HUES64 (cell line): ENCODE measurements around the gene PCSK6.

Experiments used
- H3K27ac ChIP-seq: 2 replicates; pipeline ENCODE4 v1.7.0; 2013; ENCODE audit warnings: low read depth, low read length, inconsistent platforms
- H3K27me3 ChIP-seq: 2 replicates; pipeline ENCODE4 v1.6.1; 2013; ENCODE audit warnings: mild to moderate bottlenecking, low read length; ENCODE audit not compliant: insufficient read depth
- H3K36me3 ChIP-seq: 2 replicates; pipeline ENCODE4 v1.6.1; 2013; ENCODE audit warnings: mild to moderate bottlenecking, low read length; ENCODE audit not compliant: insufficient read depth
- H3K4me1 ChIP-seq: 2 replicates; pipeline ENCODE4 v1.6.1; 2013; ENCODE audit warnings: mild to moderate bottlenecking, low read length, moderate library complexity; ENCODE audit not compliant: insufficient read depth
- H3K4me3 ChIP-seq: 2 replicates; pipeline ENCODE4 v1.5.1; 2013; ENCODE audit warnings: mild to moderate bottlenecking, low read length, moderate library complexity
- H3K9ac ChIP-seq: 2 replicates; pipeline ENCODE4 v1.6.1; 2013; ENCODE audit warnings: mild to moderate bottlenecking, low read depth, low read length
- H3K9me3 ChIP-seq: 2 replicates; pipeline ENCODE4 v1.6.1; 2013; ENCODE audit warnings: low read depth, low read length; ENCODE audit not compliant: insufficient read depth
- WGBS: fragments of 150-250, 120-280 bp; methylation state at CpG from one replicate; pipeline ENCODE4 v1.1.7; 2013; ENCODE audit warnings: missing lambda C conversion rate; 5-methylcytosine and 5-hydroxymethylcytosine counted together

The PCSK6 gene

GRCh38 chr15:101497484-101498034, 8.1 kb upstream of the PCSK6 start:
- no peaks in the 10 kb centered on the region for H3K36me3 ChIP-seq
- no peak overlapping the region for H3K4me3 ChIP-seq
- no peak overlapping the region for H3K27ac ChIP-seq
- no peak overlapping the region for H3K9ac ChIP-seq
- H3K4me1 ChIP-seq: peaks cover 18% of the 10 kb centered on the region
- 89% methylated on average over 20 of the region's 20 CpGs for WGBS
- H3K9me3 ChIP-seq: no peaks in the 10 kb centered on the region
- peaks cover 2% of the 10 kb centered on the region; the same call in 1 of the 2 replicates for H3K27me3 ChIP-seq

DNA sequence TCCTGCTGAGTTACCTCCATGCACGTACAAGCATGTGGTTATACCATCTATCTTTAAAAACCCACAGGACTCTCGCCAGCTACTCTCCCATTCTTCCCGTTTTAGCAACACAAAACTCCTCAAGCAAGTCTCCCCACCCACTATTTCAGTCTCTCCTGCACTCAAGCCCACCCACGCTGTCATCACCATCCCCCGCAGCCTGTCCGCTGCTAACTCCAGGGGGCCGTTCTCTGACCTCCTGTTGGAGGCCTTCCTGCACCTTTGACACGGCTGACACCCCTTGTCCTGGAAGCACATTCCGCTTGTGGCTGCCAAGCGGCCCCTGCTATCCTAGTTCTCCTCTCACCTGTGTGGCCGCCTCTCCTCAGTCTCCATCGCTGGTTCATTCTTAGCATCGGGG, 7.5 kb upstream of the PCSK6 start:
- Histone ChIP-seq H3K9me3 (no peaks in the 10 kb centered on the region), H3K9ac (no peak overlapping the region), H3K27ac (no peak overlapping the region), H3K36me3 (no peaks in the 10 kb centered on the region), H3K27me3 (peaks cover 6% of the 10 kb centered on the region), H3K4me3 (no peak overlapping the region), H3K4me1 (peaks cover 14% of the 10 kb centered on the region)
- 77% methylated on average over 13 of the region's 13 CpGs for WGBS

DNA sequence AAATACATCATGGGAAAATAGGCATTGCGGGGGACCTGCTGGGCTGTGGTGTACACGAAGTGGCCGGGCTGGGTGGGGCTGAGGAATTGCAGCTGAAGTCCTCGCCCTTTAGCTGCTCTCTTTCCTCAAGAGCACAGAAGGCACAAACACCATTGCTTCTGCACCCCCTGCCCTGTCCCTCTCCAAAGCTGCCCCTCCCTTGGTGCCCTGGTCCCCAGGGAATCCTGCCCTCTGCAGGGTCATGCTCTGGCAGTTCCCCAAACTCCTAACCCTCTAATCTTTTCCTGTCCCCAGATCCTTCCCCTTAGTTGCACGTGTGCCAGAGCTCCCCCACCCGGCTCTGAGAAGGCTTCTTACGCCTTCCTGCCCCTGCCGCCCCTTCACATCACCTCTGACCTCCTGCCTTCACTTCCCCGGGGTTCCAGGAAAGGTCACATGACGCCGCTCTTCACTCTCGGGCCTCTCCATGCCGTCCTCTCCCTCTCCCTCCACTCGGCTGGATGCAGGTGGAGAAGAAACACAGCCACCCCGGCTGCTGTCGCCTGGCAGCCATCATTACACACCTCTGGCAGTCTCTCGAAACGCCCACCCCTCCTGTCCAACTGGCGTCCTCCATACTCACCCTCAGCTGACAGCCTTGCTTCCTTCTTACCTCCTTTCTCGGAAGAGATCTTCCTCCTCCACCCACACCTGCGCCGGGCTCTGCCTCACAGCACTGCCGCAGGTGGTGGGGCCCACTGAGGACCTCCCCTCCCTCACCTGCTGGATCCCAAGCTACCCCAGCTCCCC, 6.9 kb upstream of the PCSK6 start:
- H3K36me3 ChIP-seq: no peaks in the 10 kb centered on the region
- peaks cover 14% of the 10 kb centered on the region for H3K4me1 ChIP-seq
- H3K9me3 ChIP-seq: no peaks in the 10 kb centered on the region
- H3K27me3 ChIP-seq: peaks cover 9% of the 10 kb centered on the region
- WGBS: 70% methylated on average over 23 of the region's 23 CpGs
- no peak overlapping the region for H3K4me3 ChIP-seq
- no peak overlapping the region for H3K27ac ChIP-seq
- H3K9ac ChIP-seq: no peak overlapping the region

- Histone ChIP-seq H3K27me3 (peaks cover 17% of the 10 kb centered on the region), H3K9me3 (no peaks in the 10 kb centered on the region), H3K4me1 (peaks cover 14% of the 10 kb centered on the region), H3K36me3 (no peaks in the 10 kb centered on the region), H3K9ac (no peak overlapping the region), H3K27ac (no peak overlapping the region), H3K4me3 (no peak overlapping the region)
- 85% methylated on average over 22 of the region's 22 CpGs for WGBS
These were observed 6.1 kb upstream of the PCSK6 start for GRCh38 chr15:101495334-101496197.

DNA sequence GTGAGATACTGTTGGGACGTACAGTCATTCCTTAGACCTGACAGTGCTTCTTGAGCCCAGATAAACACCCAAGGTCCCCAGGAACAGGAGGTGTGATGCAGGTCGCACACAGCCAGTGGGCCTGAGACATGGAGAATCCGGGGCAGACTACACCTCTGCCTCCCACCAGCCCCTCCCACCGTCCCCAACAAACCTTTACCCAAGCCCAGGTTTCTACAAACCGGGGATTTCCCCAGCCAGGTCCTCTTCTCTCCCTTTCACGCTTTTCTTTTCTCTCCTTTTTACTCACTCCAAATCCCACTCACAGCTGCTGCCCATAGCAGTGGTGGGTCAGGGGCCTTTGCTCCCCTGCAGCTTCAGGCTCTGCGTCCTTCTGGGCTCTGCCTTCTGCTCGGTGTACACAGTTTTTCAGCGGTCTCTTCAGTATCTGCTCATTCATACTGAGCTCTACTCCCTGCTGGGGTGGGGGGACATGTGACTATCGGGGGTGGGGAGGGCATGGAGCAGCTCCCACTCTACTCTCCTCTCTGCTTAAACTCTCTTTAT, 4.8 kb upstream of the PCSK6 start:
- Histone ChIP-seq H3K27me3 (peaks cover 26% of the 10 kb centered on the region), H3K36me3 (no peaks in the 10 kb centered on the region), H3K27ac (no peak overlapping the region), H3K9ac (no peak overlapping the region), H3K9me3 (no peaks in the 10 kb centered on the region), H3K4me3 (no peak overlapping the region), H3K4me1 (peaks cover 14% of the 10 kb centered on the region)
- 56% methylated on average over 10 of the region's 10 CpGs for WGBS

DNA sequence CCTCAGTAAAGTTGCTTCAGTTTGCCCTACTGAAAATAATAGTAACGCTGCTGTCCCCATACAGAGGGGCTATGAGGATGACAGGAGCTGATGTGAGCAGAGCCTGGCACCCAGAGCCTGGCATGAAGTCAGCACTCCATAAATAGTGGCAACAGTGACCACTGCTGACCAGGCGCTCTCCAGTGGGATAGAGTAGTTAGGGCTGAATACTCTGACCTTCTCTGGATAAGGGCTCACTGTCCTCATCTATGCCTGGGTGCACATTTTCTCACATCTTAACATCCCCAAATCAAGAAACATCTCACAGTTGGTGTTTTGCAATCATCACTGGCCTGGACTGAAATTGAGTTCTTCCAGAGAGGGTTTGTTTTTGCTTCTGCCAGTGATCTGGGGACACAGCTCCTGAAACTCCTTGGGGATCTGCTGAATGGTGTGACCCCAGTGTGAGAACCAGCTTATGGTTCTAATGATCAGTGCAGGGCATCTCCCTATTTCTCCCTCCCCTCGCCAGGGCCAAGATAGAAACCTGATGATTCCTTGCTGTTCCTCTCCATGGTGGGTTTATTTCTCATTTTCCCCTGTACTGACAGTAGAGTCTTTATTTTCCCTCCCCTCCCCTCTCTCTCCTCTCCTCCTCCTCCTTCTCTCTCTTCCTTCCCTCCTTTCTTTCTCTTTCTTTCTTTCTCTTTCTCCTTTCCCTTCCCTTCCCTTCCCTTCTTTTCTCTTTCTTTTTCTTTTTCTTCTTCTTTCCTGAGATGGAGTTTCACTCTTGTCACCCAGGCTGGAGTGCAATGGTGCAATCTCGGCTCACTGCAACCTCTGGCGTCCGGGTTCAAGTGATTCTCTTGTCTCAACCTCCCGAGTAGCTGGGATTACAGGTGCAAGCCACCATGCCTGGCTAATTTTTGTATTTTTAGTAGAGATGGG, 3.5 kb upstream of the PCSK6 start:
- Histone ChIP-seq H3K4me3 (no peak overlapping the region), H3K27me3 (peaks cover 37% of the 10 kb centered on the region), H3K9ac (no peak overlapping the region), H3K9me3 (no peaks in the 10 kb centered on the region), H3K4me1 (peaks cover 14% of the 10 kb centered on the region), H3K36me3 (no peaks in the 10 kb centered on the region), H3K27ac (no peak overlapping the region)
- WGBS: 92% methylated on average over 7 of the region's 7 CpGs

- H3K9ac ChIP-seq: no peak overlapping the region
- no peak overlapping the region for H3K27ac ChIP-seq
- no peak overlapping the region for H3K4me3 ChIP-seq
- WGBS: 88% methylated on average over 18 of the region's 18 CpGs
- no peaks in the 10 kb centered on the region for H3K9me3 ChIP-seq
- H3K4me1 ChIP-seq: peaks cover 14% of the 10 kb centered on the region
- no peaks in the 10 kb centered on the region for H3K36me3 ChIP-seq
- peaks cover 47% of the 10 kb centered on the region for H3K27me3 ChIP-seq
These were observed 2.5 kb upstream of the PCSK6 start for GRCh38 chr15:101491734-101492640.

DNA sequence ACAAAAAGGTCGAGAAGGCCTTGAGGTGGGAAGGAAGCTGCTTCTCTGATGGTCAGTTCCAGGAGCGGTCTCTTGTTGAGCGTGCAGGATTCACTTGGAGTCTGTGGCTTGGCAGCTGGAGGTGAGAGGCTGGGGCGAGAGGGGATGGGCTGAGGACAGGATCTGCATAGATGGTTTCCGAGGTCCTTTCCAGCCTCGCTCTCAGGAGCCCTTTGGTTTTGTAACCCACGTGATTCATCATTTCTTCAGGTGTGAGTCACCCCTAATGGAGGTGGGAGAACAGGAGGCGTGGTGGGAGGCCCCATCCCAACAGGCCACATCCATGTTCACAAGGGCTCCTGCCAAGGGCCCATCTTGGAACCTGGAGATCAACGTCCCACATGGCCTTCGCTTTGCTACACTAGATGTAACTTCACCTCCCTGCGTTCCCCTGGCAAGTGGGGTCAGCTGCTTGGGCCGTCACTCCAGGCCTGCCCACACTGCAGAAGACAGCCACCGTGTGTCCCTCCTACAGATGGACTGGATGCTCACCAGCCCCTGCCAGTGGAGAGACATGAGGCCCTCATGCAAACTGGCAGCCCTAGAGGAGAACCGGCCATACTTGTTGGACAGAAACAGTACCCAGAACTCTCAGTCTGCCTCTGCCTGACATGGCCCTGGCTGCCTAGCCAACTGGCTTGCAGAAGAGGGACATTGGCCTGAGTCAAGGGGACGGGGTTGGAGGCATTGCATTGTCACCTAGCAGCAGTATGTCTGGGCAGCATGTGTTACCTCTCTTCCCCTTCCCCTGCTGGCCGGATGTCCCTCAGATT, 1.6 kb upstream of the PCSK6 start:
- H3K9ac ChIP-seq: no peak overlapping the region
- H3K27ac ChIP-seq: no peak overlapping the region
- peaks cover 54% of the 10 kb centered on the region for H3K27me3 ChIP-seq
- no peaks in the 10 kb centered on the region for H3K36me3 ChIP-seq
- peaks cover 5% of the 10 kb centered on the region for H3K4me1 ChIP-seq
- no peak overlapping the region for H3K4me3 ChIP-seq
- 93% methylated on average over 16 of the region's 16 CpGs for WGBS
- no peaks in the 10 kb centered on the region for H3K9me3 ChIP-seq

DNA sequence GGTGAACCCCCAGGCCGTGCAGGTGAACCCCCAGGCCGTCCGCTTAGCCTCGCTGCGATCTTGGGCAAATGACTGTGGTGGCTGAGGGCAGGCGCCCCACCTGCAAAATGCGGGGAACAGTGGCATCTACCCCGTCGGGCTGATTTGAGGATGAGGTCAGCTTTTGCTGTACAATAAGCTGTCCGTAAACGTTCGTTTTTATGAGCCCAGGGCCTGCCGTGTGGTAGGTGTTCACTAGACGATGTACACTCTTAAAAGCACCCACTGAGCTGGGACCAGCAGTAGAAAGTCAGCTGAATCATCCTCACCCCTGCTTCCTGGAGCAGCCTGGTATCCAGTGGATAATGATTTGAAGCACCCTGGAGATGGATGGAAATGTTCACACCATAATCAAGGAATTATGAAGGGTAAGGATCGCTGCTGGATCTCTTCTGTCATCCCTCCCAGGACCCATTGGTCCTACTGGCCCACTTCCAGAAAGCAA, 943 bp upstream of the PCSK6 start:
- Histone ChIP-seq H3K36me3 (no peaks in the 10 kb centered on the region), H3K4me1 (peaks cover 3% of the 10 kb centered on the region; the same call in 1 of the 2 replicates), H3K9me3 (no peaks in the 10 kb centered on the region), H3K27ac (no peak overlapping the region), H3K27me3 (peaks cover 54% of the 10 kb centered on the region), H3K9ac (no peak overlapping the region), H3K4me3 (no peak overlapping the region)
- 93% methylated on average over 14 of the region's 15 CpGs for WGBS
